Measurements from ENCODE around the gene ELMO1. TPM values are rescaled to one million over a fixed set of nuclear protein-coding genes. Genes with fewer than 3 reads are reported as not detected.

Gene ELMO1
- total and polyA plus RNA-seq, 2 of the 13 experiments (the other 11 are each of a cell fraction or from before 2014, with no cell fraction given) = 0.11 to 0.17 TPM

- Histone ChIP-seq H3K9ac (ENCODE audit: insufficient read depth, low read depth, low read length) (no peak overlapping the region), H3K27me3 (ENCODE audit: control insufficient read depth in 1 of 2, insufficient read depth in 2 of 2, low read length in 2 of 2) (no peaks in the 10 kb centered on the region), H3K4me3 (replicated peaks in 1 of 3; ENCODE audit: insufficient read depth in 1 of 3, low read depth in 2 of 3, low read length in 3 of 3) (no peak overlapping the region), H3K79me2 (ENCODE audit: insufficient read depth, low read length) (no peaks in the 10 kb centered on the region), H3K4me2 (ENCODE audit: low read depth, low read length) (no peak overlapping the region), H3K4me1 (ENCODE audit: insufficient read depth, low read length) (peaks cover 19% of the 10 kb centered on the region), H2AFZ (ENCODE audit: low read length) (no peak overlapping the region), H4K20me1 (ENCODE audit: insufficient read depth, low read length) (no peaks in the 10 kb centered on the region), H3K9me3 (ENCODE audit: low read length) (no peaks in the 10 kb centered on the region), H3K27ac (ENCODE audit: extremely low read length, insufficient read depth, low read length) (no peak overlapping the region), H3K36me3 (replicated peaks in 1 of 2; ENCODE audit: control insufficient read depth in 1 of 2, insufficient read depth in 2 of 2, low read length in 2 of 2) (no peaks in the 10 kb centered on the region)
- no peak for ATAC-seq
- no peak for DNase-seq (ENCODE audit: low spot score)
- WGBS (ENCODE audit: low lambda C conversion rate) = 62% methylated on average over 5 of the region's 5 CpGs
- no peak for FAIRE-seq
- intact Hi-C loops (cut with micrococcal nuclease; ENCODE audit: unreplicated experiment) = no loop called here
- POLR2A ChIA-PET = no interaction called here
- CTCF ChIA-PET (ENCODE audit: low intra/inter-chr PET ratio, low total read pairs) = no interaction called here
- in situ Hi-C loops (cut with HindIII; ENCODE audit: extremely low pct_ligation_motif_present, low pct_unique_long_range_greater_than_20kb) = no loop called here
- BruUV-seq (replicated peaks) = no TSS peak
- no peak for TF ChIP-seq SNAI1 (CRISPR knock-in tag; IDR thresholded peaks at IDR 0.05; ENCODE audit: borderline replicate concordance)
- no peak for TF ChIP-seq ZC3H4 (CRISPR knock-in tag; IDR thresholded peaks at IDR 0.05; ENCODE audit: borderline replicate concordance)
- TF ChIP-seq ETV6 (CRISPR knock-in tag; conservative IDR thresholded peaks at IDR 0.05) = no peak
- TF ChIP-seq ZNF343 (CRISPR knock-in tag; IDR thresholded peaks at IDR 0.05) = no peak
- TF ChIP-seq ZBTB40 (IDR thresholded peaks at IDR 0.05) = no peak
- TF ChIP-seq ZBTB40 (CRISPR knock-in tag; IDR thresholded peaks at IDR 0.05) = no peak
- TF ChIP-seq, protein P1, sequence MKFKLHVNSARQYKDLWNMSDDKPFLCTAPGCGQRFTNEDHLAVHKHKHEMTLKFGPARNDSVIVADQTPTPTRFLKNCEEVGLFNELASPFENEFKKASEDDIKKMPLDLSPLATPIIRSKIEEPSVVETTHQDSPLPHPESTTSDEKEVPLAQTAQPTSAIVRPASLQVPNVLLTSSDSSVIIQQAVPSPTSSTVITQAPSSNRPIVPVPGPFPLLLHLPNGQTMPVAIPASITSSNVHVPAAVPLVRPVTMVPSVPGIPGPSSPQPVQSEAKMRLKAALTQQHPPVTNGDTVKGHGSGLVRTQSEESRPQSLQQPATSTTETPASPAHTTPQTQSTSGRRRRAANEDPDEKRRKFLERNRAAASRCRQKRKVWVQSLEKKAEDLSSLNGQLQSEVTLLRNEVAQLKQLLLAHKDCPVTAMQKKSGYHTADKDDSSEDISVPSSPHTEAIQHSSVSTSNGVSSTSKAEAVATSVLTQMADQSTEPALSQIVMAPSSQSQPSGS (CRISPR knock-in tag; IDR thresholded peaks at IDR 0.05) = no peak
- TF ChIP-seq, protein P2, sequence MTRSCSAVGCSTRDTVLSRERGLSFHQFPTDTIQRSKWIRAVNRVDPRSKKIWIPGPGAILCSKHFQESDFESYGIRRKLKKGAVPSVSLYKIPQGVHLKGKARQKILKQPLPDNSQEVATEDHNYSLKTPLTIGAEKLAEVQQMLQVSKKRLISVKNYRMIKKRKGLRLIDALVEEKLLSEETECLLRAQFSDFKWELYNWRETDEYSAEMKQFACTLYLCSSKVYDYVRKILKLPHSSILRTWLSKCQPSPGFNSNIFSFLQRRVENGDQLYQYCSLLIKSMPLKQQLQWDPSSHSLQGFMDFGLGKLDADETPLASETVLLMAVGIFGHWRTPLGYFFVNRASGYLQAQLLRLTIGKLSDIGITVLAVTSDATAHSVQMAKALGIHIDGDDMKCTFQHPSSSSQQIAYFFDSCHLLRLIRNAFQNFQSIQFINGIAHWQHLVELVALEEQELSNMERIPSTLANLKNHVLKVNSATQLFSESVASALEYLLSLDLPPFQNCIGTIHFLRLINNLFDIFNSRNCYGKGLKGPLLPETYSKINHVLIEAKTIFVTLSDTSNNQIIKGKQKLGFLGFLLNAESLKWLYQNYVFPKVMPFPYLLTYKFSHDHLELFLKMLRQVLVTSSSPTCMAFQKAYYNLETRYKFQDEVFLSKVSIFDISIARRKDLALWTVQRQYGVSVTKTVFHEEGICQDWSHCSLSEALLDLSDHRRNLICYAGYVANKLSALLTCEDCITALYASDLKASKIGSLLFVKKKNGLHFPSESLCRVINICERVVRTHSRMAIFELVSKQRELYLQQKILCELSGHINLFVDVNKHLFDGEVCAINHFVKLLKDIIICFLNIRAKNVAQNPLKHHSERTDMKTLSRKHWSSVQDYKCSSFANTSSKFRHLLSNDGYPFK (CRISPR knock-in tag; IDR thresholded peaks at IDR 0.05; ENCODE audit: borderline replicate concordance) = no peak
- no peak for TF ChIP-seq ZNF615 (CRISPR knock-in tag; IDR thresholded peaks at IDR 0.05; ENCODE audit: borderline replicate concordance)
- TF ChIP-seq ZNF766 (CRISPR knock-in tag; IDR thresholded peaks at IDR 0.05; ENCODE audit: borderline replicate concordance) = no peak
- TF ChIP-seq NFE2L1 (CRISPR knock-in tag; IDR thresholded peaks at IDR 0.05; ENCODE audit: borderline replicate concordance) = no peak
These were observed 382.8 kb downstream of the ELMO1 start for GRCh38 chr7:37065779-37066271.

All from HepG2 (cell line).